Stimulated activated CD4-positive, alpha-beta T cell treated with anti-CD3 and anti-CD28 coated beads, Interleukin-12 subunit alpha, Interleukin-12 subunit beta, amount 100 ng/mL, for 24 hours (primary cell): Measurements from ENCODE around the gene GLB1L3.

Source experiments
- DNase-seq, 2 experiments: peaks; one replicate each; pipeline ENCODE4 v3.0.0-alpha.2; 2020; ENCODE audit warnings: low read depth in 2 of 2

GLB1L3 gene

GRCh38 chr11:134363161-134363560 is 87.0 kb downstream of the GLB1L3 start:
- DNase-seq, result no peak

DNA sequence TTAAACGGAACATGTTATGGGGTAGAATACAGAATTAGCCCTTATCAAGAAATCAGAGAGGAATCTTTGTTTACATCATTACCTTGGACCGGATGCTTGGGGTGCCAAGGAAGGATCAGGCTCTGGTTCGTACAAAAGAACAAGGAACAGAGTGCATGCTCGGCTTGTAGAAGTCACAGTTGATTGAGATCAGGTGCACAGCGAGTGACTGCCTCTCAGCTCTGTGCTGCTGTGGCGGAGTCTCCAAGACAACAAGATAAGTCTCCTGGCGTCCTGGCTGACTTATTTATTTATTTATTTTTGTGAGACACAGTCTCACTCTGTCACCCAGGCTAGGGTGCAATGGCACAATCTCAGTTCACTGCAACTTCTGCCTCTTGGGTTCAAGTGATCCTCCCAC is 87.4 kb downstream of the GLB1L3 start:
- no peak for DNase-seq

GRCh38 chr11:134364261-134364660 is 88.1 kb downstream of the GLB1L3 start:
- no peak for DNase-seq

- no peak for DNase-seq
Observed at GRCh38 chr11:134365011-134365925, 89.1 kb downstream of the GLB1L3 start.

- no peak for DNase-seq
Observed at GRCh38 chr11:134366254-134366653, 90.1 kb downstream of the GLB1L3 start.

DNA sequence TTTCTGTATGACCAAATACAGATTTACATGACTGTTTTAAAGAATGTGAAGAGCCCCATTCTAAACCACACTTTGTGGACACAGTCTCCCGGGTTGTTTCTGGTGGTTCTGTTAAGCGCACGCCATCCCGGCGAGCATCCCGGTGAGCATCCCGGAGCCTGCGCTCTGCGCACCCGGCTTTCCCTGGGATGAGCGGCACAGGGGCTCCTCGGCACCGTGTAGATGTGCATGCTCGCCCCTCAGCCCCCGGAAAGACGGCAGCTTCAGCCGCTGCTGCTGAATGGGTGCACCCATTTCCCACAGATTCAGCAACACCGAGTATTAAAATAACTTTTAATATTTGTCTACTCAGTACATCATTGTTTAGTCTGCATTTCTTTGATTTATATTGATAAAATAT is 91.6 kb downstream of the GLB1L3 start:
- DNase-seq, result no peak
